GM18499 (cell line): ENCODE data around the gene USP4.

ENCODE experiments used
- ATAC-seq: cut with Tn5 transposase; IDR thresholded peaks from one replicate; pipeline ENCODE4 v1.9.1; 2021; ENCODE audit warnings: moderate number of reproducible peaks; ENCODE audit not compliant: insufficient read depth, unreplicated experiment

USP4 gene

DNA sequence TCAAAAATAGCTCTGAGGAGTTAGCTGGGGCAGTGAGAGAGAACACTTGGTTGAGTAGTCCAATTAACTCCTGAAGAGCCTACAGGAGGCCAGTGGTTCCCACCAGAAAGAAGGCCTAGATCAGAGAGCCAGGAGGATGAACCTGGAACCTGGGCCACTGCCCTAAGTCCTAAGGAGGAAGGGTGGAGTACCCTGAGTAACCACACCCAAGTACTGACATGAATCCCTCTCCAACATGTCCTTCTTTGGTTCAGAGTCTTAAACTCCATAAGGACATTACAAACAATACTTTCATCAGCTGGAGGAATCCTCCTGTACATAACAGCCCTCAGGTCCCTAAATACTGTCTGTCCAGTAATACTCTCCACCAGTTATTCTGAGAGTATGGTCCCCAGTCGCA is 37.2 kb downstream of the USP4 start:
- no peak for ATAC-seq

DNA sequence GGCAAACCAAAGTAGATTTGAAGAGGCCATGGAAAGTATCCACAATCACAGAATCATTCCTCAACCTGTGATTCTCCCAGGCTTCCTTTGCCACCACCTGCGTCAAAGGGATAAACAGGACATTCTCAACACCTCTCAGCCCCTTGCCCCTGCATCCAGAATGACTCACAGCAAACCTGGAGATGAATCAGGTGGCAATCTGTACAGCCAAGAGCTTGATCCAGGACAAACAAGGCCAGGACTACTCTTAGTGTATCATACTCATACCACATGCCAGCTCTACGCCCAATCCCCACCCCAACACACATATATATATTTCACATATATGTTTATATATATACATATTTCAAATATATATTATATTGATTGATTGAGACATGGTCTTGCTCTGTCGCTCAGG is 39.3 kb downstream of the USP4 start:
- ATAC-seq = no peak

DNA sequence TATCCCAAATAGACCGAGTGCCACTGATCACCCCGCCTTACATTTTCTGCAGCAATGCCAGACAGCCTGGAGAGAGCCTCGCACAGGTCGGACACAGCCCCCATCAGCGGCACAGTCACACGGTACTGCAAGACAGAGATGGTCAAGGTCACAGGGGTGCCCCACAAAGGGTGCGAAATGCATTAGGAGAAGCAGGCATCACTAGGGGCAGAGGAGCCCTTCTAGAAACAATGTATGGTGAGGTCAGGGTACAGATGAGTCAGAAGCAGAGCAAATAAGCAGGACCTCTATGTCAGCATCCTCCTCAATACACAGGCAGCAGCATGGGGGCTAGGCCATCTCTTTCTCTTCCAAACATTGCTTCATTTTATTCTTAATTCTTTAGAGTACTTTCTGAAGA is 41.3 kb downstream of the USP4 start:
- no peak for ATAC-seq

DNA sequence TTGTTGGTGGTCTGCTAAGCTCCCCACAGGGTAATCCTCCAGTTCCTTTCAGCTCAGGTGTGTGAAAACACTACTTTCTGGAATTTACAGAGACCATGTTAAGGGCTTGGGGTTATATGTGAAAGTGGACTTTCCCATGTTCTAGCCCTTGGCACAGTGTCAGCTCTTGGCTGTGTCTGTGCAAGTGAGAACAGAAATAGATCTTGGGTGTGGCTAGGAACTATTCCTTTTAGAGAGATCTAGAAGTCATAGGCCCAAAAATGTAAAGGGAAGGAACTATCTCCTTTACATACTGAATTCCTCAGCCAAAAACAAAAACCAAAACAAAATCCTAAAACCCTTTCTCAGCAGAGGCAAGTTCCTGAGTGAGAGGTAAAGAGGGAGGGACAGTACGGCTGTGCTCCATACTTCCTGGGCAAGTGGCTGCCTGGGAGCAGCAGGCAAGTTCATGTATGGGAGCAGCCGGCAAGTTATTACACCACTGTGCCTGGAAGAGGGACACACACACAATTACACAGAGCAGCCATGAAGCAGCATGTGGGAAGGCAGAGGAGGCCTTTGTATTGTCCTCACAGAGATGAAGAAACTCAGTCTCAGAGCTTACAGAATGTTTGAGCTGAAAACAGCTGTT is 43.0 kb downstream of the USP4 start:
- no peak for ATAC-seq

DNA sequence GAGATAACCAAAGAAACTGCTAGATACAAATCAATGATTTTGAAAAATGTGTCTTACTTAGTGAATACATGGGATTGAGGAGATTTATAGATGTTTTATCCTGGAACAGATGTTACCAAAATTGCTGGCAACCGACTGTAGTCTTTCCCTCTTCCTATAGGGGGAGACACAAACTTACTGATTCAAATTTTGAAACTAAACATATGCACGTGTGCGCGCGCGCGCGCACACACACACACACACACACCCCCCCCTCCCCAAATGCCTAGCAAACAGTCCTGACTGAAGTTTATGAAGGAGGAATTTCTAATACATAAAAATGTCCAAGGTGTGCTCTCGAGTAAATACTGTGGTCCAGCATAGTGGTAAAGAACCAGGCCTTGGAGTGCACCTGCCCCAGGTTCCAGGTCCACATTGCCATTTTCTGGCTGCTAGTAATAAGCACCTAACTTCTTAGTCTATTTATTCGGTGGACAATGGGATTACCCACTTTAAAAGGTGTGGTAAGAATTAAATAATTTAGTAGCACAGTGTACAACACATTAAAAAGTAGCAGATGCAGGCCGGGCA is 44.3 kb downstream of the USP4 start:
- ATAC-seq = no peak

DNA sequence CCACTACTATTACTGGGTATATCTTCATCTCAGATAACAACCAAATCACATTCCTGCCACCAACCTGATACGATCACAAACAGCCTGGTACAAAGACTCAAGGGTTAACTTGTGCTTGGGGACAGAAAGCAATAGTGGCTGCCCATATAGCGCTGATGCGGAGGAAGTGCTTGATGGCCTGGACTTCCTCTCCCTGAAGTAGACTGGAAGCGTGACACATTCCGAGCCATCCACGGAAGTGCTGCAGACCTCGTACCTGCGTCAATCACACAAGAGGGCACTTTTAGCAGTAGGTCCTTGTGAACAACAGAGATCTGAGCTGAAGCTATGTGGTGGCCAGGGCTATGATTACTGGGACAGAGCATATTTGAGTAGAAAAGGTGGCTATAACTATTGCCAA is 45.5 kb downstream of the USP4 start:
- ATAC-seq = no peak

DNA sequence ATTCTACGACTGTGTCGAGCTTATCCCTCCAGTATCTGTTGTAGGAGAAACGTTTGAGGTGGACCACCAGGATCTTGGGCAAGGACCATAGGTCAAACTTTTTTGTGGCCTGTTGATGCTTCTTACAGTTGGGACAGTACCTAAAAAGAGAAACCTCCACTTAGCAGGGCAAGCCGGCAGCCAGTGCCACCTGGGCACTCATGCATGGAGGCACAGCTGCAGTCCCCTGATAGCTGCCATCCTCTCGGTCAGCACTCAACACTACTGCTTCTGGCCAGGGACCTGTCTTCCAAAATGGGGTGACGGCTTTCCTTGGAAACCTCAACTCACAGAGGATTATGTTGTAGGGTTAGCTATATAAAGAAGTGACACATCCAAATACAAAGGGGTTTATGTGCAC is 55.9 kb downstream of the USP4 start:
- no peak for ATAC-seq

DNA sequence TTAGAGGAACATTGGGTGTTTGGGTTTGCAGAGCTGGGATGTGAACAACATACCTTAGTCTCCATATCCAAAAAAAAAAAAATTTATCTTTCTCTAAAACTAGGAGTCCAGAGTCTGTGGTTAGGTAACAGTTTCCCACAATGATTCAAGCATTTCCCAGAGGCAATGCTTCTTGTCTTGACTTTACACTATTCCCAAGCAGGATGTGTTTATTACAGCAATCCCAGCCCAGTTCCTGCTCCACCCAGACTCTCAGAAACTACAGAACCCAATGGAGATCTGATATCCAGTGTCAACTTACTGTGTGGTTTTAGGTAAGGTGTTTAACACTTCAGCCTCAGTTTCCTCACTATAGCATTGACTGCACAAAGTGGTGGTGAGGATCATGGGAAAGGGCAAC is 60.5 kb downstream of the USP4 start:
- no peak for ATAC-seq

DNA sequence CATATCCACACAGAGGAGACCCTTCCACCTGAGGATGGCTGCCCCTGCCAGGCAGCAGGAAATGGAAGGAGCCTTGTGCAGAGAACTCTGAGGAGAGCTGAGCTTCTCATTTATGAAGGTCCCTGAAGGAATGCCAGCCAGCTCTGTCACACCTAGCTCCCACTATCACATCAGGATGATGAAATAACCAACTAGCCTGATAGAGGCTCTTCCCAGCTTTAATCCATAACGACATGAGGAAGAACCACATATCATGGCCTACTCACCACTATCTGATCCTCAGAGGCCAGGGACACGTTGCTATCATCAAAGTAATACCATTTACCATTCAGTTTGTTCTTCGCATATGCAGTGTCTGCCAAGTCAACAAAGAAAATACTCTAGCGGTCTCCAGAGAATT is 61.3 kb downstream of the USP4 start:
- ATAC-seq = no peak

DNA sequence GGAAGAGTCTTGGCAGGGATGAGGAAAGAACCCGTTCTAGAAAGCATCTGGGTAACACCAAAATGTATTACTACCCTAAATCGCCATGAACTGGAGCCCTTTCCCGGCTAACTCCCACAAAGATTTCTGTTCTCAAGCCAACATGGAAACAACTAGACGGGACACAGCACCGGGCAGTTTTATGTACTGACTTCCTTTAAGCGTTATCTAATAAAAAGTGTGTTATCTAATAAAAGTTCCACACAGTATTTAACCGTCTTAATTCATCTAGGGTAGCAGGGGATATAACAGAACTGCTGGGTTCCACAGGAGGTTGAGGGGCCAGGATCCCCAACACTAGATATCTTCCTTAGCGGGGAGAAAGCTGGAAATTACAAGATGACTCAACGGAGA is 62.5 kb downstream of the USP4 start:
- no peak for ATAC-seq

DNA sequence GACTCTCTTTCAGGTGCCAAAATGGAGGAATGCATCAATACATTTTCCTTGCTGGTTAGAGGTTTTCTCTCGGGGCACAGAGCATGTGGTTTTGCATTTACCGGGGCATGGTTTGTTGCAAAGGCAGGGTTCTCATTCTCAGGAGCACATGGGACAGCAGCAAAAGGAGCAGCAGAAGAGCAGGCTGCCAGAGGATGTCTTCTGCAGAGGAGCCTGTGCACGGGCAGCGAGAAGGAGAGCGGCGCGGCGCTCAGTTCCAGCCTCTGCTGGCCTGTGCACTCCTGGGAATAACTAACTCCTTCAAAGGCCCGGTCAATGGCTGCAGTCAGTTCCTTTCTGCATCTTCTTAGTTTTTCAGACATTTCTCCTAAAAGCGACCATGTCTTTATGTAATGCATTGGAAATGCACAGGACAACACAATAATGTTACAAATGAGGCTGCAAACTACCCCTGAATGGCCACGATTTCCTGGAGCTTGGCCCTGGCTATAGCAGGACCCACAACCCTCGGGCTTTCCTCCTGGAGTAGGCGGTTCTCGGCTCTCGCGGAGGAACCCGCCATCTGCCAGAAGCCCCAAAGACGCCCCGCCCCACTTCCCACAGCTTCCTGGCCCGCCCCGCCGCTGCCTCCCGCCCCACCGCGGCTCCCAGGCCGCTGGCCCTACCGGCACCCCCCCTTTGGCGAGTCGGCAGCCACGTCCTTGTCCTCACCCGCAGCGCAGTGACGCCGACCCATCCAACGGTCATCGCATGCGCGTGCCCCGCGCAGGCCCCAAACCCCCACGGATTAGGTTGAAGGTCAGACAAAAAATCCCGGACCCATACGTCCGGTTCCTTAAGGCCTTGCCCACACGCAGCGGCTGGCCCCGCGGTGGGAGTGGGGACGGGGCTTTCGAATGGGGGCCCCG is 63.1 kb downstream of the USP4 start, which contains the start of gene C3orf62:
Gene C3orf62, minus strand, starts transcription at position 758 of the 908 bp plus-strand sequence. Its CDS starts 360 bp downstream, at position 398.
- ATAC-seq = no peak

DNA sequence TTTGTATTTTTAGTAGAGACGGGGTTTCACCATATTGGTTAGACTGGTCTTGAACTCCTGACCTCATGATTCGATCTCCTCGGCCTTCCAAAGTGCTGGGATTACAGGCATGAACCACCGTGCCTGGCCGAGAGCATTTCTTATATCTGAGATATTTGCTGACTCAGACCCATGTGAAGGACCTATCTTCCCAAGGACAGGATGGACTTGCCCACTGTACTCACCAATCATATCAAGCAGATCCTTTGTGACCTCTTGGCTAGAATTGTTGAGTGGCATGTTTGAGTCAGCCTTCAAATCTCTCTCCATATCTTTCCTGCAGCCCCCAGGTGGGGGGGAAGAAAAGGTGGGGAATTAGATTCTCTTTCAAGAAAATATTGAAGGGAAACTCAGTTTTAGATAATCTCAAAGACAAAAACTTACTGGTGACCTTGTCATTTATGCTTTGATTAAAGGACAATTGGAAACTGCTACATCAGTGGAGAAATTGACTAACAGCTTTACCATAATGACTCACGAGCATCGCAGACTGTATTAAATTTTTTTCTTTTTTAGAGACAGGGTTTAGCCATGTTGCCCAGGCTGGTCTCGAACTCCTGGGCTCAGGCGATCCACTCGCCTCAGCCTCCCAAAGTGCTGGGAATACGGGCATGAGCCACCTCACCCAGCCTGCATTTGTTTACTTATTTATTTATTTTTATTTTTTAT is 65.9 kb downstream of the USP4 start:
- no peak for ATAC-seq

DNA sequence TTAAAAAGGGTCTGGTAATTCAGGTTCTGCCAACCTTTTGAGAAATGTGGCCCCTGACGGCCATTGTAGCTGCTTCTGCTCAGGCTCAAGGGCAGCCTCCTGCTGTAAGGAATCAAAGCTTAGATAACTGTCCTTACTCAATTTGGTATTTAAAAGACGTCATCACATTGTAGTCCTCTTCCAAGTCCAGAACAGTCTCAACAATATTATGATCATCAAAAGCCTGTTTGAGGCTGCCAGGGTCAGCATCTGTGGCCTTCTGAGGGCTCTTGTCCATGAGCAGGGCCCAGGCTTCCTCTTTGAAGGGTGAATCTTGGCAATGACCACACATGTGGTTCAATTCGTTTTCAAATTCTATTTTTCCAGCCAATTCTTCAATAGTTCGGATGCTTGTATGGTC is 68.8 kb downstream of the USP4 start:
- ATAC-seq = no peak

DNA sequence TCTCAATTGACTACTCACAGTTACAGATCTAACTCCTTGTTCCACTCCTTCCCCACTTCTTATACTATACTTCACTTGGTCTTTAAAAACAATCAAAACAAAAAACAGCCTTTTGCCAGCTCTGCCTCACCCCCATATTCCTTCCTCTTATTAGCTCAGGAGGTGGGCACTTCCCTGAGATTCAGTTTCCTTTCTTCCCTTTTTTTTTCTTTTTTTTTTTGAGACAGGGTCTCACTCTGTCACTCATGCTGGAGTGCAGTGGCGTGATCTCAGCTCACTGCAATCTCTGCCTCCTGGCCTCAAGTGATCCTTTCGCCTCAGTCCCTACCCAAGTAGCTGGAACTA is 69.7 kb downstream of the USP4 start:
- no peak for ATAC-seq

DNA sequence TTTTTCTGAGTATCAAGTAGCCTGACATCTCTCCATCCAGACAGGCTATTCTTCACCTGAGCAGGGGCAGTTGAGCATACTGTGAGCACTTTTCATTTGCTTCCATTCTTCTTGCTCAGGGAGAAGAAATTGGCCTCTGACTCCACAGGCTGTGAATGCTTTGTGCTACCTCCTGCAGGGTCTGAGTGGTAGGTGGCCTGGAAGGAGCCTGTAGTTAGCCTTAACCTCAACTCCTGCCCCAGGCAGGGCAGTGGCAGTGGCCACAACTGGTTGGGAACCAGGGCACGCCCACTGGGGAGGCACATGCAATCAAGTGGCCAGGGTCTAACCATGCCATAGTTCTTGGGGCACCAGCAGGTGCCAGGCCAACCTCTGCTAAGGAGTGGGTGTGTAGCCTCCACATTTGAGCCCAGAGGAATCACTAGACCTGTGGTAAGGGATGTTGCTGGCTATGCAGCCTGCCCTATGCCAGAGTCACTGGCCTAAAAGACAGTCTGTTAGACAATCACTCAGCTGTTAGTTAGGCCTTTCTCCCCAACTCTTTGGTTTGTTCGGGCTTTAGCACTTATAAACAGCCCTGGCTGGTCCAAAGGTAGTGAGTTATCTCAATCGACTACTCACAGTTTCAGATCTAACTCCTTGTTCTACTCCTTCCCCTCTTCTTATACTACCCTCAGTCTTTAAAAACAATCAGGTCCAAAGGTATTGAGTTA is 70.3 kb downstream of the USP4 start:
- no peak for ATAC-seq

DNA sequence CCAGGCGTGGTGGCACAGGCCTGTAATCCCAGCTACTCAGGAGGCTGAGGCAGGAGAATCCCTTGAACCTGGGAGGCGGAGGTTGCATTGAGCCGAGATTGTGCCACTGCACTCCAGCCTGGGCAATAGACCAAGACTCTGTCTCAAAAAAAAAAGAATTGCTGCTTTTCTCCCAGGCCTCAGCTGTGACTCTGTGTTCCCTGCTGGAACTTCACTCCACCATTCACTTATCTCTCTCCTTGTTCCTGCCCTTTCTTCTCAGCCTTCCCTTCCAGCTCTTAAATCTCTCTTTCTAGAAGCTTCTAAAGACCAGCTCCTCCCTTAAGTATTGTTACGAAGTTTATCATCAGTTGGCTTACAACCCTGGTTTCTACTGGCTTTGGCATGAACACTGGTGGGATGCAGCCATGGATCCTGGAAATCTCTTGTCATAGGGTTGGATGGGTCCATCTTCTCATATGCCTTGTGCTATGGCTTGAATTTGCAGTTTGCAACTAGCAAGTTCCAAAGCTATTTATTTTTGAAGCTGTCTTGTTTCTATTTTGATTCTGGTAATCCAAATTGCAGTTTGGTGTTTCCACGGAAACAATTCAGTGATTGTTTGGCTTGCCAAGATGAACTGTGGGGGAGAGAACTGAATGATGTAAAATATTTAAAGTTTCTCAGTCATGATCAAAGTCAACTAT is 73.3 kb downstream of the USP4 start:
- ATAC-seq = no peak

DNA sequence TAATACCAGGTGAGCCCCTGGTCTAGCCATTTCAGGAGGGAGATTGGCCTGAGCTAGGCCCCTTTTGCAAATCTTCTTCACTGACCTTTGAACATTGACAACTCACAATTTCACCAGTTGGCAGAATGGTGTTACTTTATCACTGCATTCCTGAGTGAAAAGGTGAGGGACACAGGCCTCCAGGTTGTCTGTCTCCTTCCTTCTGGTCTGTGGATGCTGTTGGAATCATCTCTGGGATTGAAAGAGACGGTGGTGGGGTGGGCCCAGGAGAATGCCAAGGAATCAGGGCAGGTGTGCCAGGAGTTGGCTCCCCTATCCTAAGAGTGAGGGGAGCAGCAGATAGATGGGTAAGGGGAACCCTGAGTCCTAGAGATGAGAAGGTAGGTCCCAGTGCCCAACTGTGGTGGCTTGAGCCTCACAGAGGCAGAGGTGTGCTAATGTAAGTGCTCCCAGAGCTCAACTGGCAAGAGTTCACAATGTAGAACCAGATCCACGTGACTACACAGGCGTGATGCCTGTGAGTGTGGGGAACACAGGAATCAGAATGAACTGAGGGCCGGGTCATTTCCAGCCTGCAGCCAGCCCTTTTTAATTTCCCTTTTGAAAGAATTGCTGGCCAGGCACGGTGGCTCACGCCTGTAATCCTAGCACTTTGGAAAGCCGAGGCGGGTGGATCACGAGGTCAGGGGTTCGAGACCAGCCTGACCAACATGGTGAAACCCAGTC is 74.0 kb downstream of the USP4 start:
- ATAC-seq = no peak

DNA sequence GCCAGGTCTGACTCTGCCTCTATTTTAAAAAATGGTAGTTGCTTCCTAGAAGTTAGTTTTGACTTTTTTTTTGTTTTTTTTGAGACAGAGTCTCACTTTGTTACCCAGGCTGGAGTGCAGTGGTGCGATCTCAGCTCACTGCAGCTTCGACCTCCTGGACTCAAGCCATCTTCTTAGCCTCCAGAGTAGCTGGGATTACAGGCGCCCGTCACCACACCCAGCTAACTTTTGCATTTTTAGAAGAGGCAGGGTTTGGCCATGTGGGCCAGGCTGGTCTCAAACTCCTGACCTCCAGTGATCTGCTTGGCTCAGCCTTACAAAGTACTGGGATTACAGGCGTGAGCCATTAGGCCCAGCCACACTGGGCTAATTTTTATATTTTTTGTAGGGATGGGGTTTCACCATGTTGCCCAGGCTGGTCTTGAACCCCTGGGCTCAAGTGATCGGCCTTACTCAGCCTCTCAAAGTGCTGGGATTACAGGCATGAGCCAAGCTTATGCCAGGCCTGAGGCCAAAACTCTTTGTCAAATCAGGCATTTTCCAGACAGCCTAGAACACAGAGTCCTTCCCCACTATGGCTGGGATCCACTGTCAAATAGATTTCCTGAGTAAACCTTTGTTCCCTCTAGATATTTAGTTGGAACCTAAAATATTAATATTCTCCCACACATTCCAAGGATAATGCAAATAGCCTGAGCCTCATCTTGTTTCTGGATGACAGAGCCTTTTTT is 76.5 kb downstream of the USP4 start:
- ATAC-seq = no peak
